Measurements from ENCODE around the gene EIF2S3B.
"Not testable (repeated sequence)": the region's sequence is repeated elsewhere in the genome, so short reads cannot be mapped to it uniquely, and the experiment has no call there.

The EIF2S3B gene

GRCh38 chr12:10466311-10466710 is 39.4 kb upstream of the EIF2S3B start:
- H3K4me3 ChIP-seq (ENCODE audit: low read length) = no peak overlapping the region
- H4K20me1 ChIP-seq (ENCODE audit: insufficient read depth, low read length) = no peaks in the 10 kb centered on the region
- no peaks in the 10 kb centered on the region for H3K4me1 ChIP-seq (ENCODE audit: low read length)
- no peaks in the 10 kb centered on the region for H3K79me2 ChIP-seq (ENCODE audit: low read length)
- H3F3A ChIP-seq (ENCODE audit: insufficient read depth, low read length) = no peaks in the 10 kb centered on the region
- DNase-seq = no peak
- no peaks in the 10 kb centered on the region for H3K9me2 ChIP-seq (replicated peaks; ENCODE audit: insufficient read depth, low read length)
- no peak overlapping the region for H3K9ac ChIP-seq (ENCODE audit: low read length)
- H3K4me2 ChIP-seq (ENCODE audit: low read depth, low read length) = no peak overlapping the region
- no peak overlapping the region for H2AFZ ChIP-seq (ENCODE audit: low read length)
- no peak overlapping the region for H3K27ac ChIP-seq (ENCODE audit: low read length)
- no peaks in the 10 kb centered on the region for H3K27me3 ChIP-seq (replicated peaks; ENCODE audit: insufficient read depth, low read length)
- H3K9me3 ChIP-seq (replicated peaks; ENCODE audit: insufficient read depth, low read length) = no peaks in the 10 kb centered on the region; the same call in 1 of the 2 replicates
- no peaks in the 10 kb centered on the region for H3K36me3 ChIP-seq (replicated peaks; ENCODE audit: insufficient read depth, low read length)
- no peak for TF ChIP-seq EZH2 (optimal IDR thresholded peaks at IDR 0.05; ENCODE audit: low read depth, low read length)
- TF ChIP-seq EZH2phosphoT487 (IDR thresholded peaks at IDR 0.05; ENCODE audit: low read length) = no peak
- no peak for TF ChIP-seq CTCF (IDR thresholded peaks at IDR 0.05; ENCODE audit: low read length)

GRCh38 chr12:10469701-10470100 is 36.0 kb upstream of the EIF2S3B start:
- Histone ChIP-seq H3K4me1 (ENCODE audit: low read length) (no peaks in the 10 kb centered on the region), H3K4me3 (ENCODE audit: low read length) (no peak overlapping the region), H3K79me2 (ENCODE audit: low read length) (no peaks in the 10 kb centered on the region), H3K9ac (ENCODE audit: low read length) (no peak overlapping the region), H4K20me1 (ENCODE audit: insufficient read depth, low read length) (no peaks in the 10 kb centered on the region), H2AFZ (ENCODE audit: low read length) (no peak overlapping the region), H3K9me3 (replicated peaks; ENCODE audit: insufficient read depth, low read length) (no peaks in the 10 kb centered on the region; the same call in 1 of the 2 replicates), H3K9me2 (replicated peaks; ENCODE audit: insufficient read depth, low read length) (no peaks in the 10 kb centered on the region), H3K27ac (ENCODE audit: low read length) (no peak overlapping the region), H3K4me2 (ENCODE audit: low read depth, low read length) (no peak overlapping the region), H3K27me3 (replicated peaks; ENCODE audit: insufficient read depth, low read length) (no peaks in the 10 kb centered on the region), H3K36me3 (replicated peaks; ENCODE audit: insufficient read depth, low read length) (no peaks in the 10 kb centered on the region), H3F3A (ENCODE audit: insufficient read depth, low read length) (no peaks in the 10 kb centered on the region)
- TF ChIP-seq EZH2 (optimal IDR thresholded peaks at IDR 0.05; ENCODE audit: low read depth, low read length) = no peak
- no peak for TF ChIP-seq CTCF (IDR thresholded peaks at IDR 0.05; ENCODE audit: low read length)
- TF ChIP-seq EZH2phosphoT487 (IDR thresholded peaks at IDR 0.05; ENCODE audit: low read length) = no peak
- no peak for DNase-seq

GRCh38 chr12:10472808-10473207 is 32.9 kb upstream of the EIF2S3B start:
- H4K20me1 ChIP-seq (ENCODE audit: insufficient read depth, low read length); H2AFZ ChIP-seq (ENCODE audit: low read length); H3K9ac ChIP-seq (ENCODE audit: low read length); DNase-seq; H3K4me3 ChIP-seq (ENCODE audit: low read length); H3K4me1 ChIP-seq (ENCODE audit: low read length); H3K4me2 ChIP-seq (ENCODE audit: low read depth, low read length); H3K36me3 ChIP-seq (replicated peaks; ENCODE audit: insufficient read depth, low read length); H3K79me2 ChIP-seq (ENCODE audit: low read length); H3F3A ChIP-seq (ENCODE audit: insufficient read depth, low read length); H3K27ac ChIP-seq (ENCODE audit: low read length); H3K9me3 ChIP-seq (replicated peaks; ENCODE audit: insufficient read depth, low read length); H3K9me2 ChIP-seq (replicated peaks; ENCODE audit: insufficient read depth, low read length); H3K27me3 ChIP-seq (replicated peaks; ENCODE audit: insufficient read depth, low read length): not testable (repeated sequence)

GRCh38 chr12:10481901-10482300 is 23.8 kb upstream of the EIF2S3B start:
- not testable (repeated sequence) for H3K4me2 ChIP-seq (ENCODE audit: low read depth, low read length); H3K4me1 ChIP-seq (ENCODE audit: low read length); H3K9me2 ChIP-seq (replicated peaks; ENCODE audit: insufficient read depth, low read length); H3K4me3 ChIP-seq (ENCODE audit: low read length); DNase-seq; H3K9me3 ChIP-seq (replicated peaks; ENCODE audit: insufficient read depth, low read length); H2AFZ ChIP-seq (ENCODE audit: low read length); H3F3A ChIP-seq (ENCODE audit: insufficient read depth, low read length); H4K20me1 ChIP-seq (ENCODE audit: insufficient read depth, low read length); H3K79me2 ChIP-seq (ENCODE audit: low read length); H3K9ac ChIP-seq (ENCODE audit: low read length); H3K36me3 ChIP-seq (replicated peaks; ENCODE audit: insufficient read depth, low read length); H3K27me3 ChIP-seq (replicated peaks; ENCODE audit: insufficient read depth, low read length); H3K27ac ChIP-seq (ENCODE audit: low read length)

- H3K79me2 ChIP-seq (ENCODE audit: low read length); H3K9me3 ChIP-seq (replicated peaks; ENCODE audit: insufficient read depth, low read length); H3K4me2 ChIP-seq (ENCODE audit: low read depth, low read length); H3K27me3 ChIP-seq (replicated peaks; ENCODE audit: insufficient read depth, low read length); H3K9ac ChIP-seq (ENCODE audit: low read length); H3K36me3 ChIP-seq (replicated peaks; ENCODE audit: insufficient read depth, low read length); H3K27ac ChIP-seq (ENCODE audit: low read length); H3K4me3 ChIP-seq (ENCODE audit: low read length); H3K9me2 ChIP-seq (replicated peaks; ENCODE audit: insufficient read depth, low read length); H3F3A ChIP-seq (ENCODE audit: insufficient read depth, low read length); H2AFZ ChIP-seq (ENCODE audit: low read length); H3K4me1 ChIP-seq (ENCODE audit: low read length); H4K20me1 ChIP-seq (ENCODE audit: insufficient read depth, low read length); DNase-seq: not testable (repeated sequence)
Measured at GRCh38 chr12:10487328-10487727, 18.4 kb upstream of the EIF2S3B start.

Data from MM.1S (cell line).